Activated CD4-positive, alpha-beta T cell treated with anti-CD3 and anti-CD28 coated beads, Interleukin-2, amount 10 ng/mL, durations not matched to agents 7 days and 5 days (primary cell): Measurements from ENCODE around the gene PRICKLE1. TPM values are rescaled to one million over a fixed set of nuclear protein-coding genes. Genes with fewer than 3 reads are reported as not detected.
"Not testable (repeated sequence)": the region's sequence is repeated elsewhere in the genome, so short reads cannot be mapped to it uniquely, and the experiment has no call there.

ENCODE experiments used
- CTCF ChIA-PET: fragments of 350-600 bp; sonication (Branson Sonifier 250); formaldehyde crosslinking; loops from one replicate; lab custom pipeline; 2021; ENCODE audit warnings: antibody characterized with exemption; lab: Charles Lee
- POLR2A ChIA-PET: fragments of 350-600 bp; sonication (Branson Sonifier 250); formaldehyde crosslinking; loops from one replicate; lab custom pipeline; 2021; ENCODE audit warnings: antibody characterized with exemption; lab: Charles Lee
- DNase-seq: peaks from one replicate; pipeline ENCODE4 v3.0.0-alpha.2; 2020
- H3K27ac Mint-ChIP-seq: one replicate; pipeline ENCODE4 v1.8.0; 2021; ENCODE audit warnings: mild to moderate bottlenecking, moderate library complexity, mixed read lengths
- H3K27me3 Mint-ChIP-seq: one replicate; pipeline ENCODE4 v1.8.0; 2021; ENCODE audit warnings: mixed read lengths
- H3K36me3 Mint-ChIP-seq: one replicate; pipeline ENCODE4 v1.8.0; 2021; ENCODE audit warnings: low read depth, mixed read lengths
- H3K4me1 Mint-ChIP-seq: one replicate; pipeline ENCODE4 v1.8.0; 2021; ENCODE audit warnings: mixed read lengths
- H3K4me3 Mint-ChIP-seq: one replicate; pipeline ENCODE4 v1.8.0; 2021; ENCODE audit warnings: mild to moderate bottlenecking, moderate library complexity, mixed read lengths
- H3K9me3 Mint-ChIP-seq: one replicate; pipeline ENCODE4 v1.8.0; 2021; ENCODE audit warnings: mixed read lengths
- total RNA-seq, 2 experiments: library from RNA; stranded (reverse); gene quantifications; one replicate each; pipeline ENCODE4 v1.2.3, GENCODE V29; 2021

Gene PRICKLE1
- total RNA-seq, 2 experiments from 2014 or later, result 0.15 TPM

DNA sequence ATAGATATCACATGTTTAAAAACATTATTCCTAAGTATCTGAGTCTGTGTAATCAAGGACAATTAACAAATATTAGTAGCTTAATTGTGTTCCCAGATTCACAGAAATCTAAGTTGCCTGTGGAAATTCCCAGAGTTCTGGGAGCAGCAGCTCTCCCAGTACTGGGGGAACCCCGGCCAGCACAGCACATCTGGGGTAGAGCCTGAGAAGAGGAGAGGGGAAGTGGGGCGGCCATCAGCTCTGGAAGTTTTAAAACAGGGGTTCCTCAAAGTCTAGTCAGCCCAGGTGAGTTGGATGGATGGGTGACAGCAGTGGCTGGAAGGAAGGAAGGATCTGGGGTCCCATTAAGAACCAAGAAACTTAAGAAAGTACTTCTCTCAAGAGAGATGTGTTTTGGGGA, 24.6 kb downstream of the PRICKLE1 start:
- Mint-ChIP-seq H3K9me3 (no peaks in the 10 kb centered on the region), H3K36me3 (no peaks in the 10 kb centered on the region), H3K27ac (no peak overlapping the region), H3K27me3 (peaks cover 8% of the 10 kb centered on the region), H3K4me1 (no peaks in the 10 kb centered on the region), H3K4me3 (no peak overlapping the region)
- ChIA-PET POLR2A (no interaction called here), CTCF (no interaction called here)
- DNase-seq, result no peak

DNA sequence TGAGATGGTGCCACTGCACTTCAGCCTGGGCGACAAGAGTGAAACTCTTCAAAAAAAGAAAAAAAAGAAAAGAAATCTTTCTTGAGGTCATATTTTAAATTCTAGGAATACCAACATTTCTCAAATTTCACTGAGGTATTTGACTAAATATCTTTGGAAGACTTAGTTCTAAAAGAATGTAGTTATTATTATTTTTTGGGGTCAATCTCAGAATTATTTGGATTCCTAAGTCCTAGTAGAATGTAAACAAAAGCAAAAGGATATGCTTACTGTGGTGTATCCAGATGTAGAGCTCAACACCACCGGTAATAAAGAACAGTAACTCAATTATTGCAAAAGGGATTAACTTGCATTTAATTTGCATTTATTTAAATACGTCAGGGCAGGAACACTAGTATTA, 25.0 kb downstream of the PRICKLE1 start:
- POLR2A ChIA-PET, result no interaction called here
- DNase-seq, result no peak
- Mint-ChIP-seq H3K9me3 (no peaks in the 10 kb centered on the region), H3K27me3 (peaks cover 8% of the 10 kb centered on the region), H3K27ac (no peak overlapping the region), H3K4me3 (no peak overlapping the region), H3K36me3 (no peaks in the 10 kb centered on the region), H3K4me1 (no peaks in the 10 kb centered on the region)
- CTCF ChIA-PET, result no interaction called here

DNA sequence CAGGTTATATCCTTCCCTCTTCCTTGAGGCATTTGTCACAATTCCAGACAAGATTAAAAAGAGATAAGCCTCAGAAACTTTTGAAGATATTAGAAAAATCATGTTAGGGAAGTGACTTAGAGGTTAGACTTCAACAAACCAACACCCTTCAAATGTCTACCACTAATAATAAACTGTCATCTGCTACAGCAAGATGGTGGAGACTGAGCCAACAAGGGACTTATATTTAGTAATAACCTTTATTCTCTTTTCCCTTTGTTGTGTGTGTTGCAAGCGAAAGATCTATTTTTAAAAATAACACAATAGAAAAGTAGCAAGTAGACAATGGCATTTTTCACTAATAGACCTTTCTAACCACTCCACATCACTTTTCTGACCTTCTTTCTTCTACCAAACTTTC, 28.6 kb downstream of the PRICKLE1 start:
- ChIA-PET POLR2A (no interaction called here), CTCF (no interaction called here)
- no peak overlapping the region for H3K4me3 Mint-ChIP-seq
- H3K27me3 Mint-ChIP-seq, result peaks cover 8% of the 10 kb centered on the region
- no peaks in the 10 kb centered on the region for H3K9me3 Mint-ChIP-seq
- H3K4me1 Mint-ChIP-seq, result no peaks in the 10 kb centered on the region
- DNase-seq, result no peak
- no peak overlapping the region for H3K27ac Mint-ChIP-seq
- H3K36me3 Mint-ChIP-seq, result no peaks in the 10 kb centered on the region

DNA sequence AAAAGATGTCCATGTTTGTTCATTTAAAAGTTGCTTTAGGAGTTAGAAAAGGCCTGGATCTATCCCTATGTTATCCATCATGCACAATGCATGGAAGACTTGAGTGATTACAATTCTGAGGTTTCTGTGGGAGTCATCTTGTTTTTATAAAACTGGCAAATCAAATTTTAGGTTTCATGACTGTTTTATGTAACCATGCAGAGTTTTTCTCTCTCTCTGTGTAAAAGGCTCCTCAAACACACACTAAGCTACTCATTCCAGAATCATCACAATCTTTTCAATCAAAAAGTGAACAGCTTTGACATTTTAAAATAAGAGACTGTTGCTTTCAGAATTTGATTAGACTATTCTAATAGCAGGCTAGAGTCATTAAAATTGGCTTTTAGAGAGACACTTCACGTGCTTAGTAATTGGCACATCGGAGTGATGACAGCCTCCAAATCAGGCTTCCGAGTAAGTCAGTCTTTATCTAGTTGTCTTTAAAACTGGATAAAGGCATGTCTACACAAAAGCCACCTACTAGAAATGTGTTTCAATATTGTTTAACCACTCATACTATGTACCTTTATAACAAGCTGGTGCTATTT, 31.9 kb downstream of the PRICKLE1 start:
- no peaks in the 10 kb centered on the region for H3K9me3 Mint-ChIP-seq
- H3K27me3 Mint-ChIP-seq, result peaks cover 4% of the 10 kb centered on the region
- H3K27ac Mint-ChIP-seq, result no peak overlapping the region
- ChIA-PET CTCF (no interaction called here), POLR2A (no interaction called here)
- no peaks in the 10 kb centered on the region for H3K4me1 Mint-ChIP-seq
- no peaks in the 10 kb centered on the region for H3K36me3 Mint-ChIP-seq
- H3K4me3 Mint-ChIP-seq, result no peak overlapping the region
- DNase-seq, result no peak

DNA sequence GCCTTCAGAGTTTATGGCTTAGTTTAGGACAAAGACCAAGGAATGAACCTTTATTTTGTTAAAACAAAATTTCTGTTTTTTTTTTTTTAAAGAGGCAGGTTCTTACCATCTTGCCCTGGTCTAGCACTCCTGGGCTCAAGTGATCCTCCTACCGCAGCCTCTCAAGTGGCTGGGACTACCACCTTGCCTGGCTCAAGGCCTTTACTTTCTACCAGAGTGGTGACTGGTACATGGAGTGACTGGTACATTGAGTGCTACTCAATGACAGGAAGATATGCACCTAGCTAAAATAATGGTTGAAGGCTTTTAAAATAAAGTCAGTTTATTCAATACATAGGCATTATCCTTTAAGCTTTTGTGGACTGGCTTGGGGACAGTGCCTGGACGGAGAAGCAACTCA, 32.6 kb downstream of the PRICKLE1 start:
- DNase-seq, result no peak
- Mint-ChIP-seq H3K4me1 (no peaks in the 10 kb centered on the region), H3K9me3 (no peaks in the 10 kb centered on the region), H3K27ac (no peak overlapping the region), H3K4me3 (no peak overlapping the region), H3K27me3 (peaks cover 5% of the 10 kb centered on the region), H3K36me3 (no peaks in the 10 kb centered on the region)
- CTCF ChIA-PET, result no interaction called here
- POLR2A ChIA-PET, result no interaction called here

DNA sequence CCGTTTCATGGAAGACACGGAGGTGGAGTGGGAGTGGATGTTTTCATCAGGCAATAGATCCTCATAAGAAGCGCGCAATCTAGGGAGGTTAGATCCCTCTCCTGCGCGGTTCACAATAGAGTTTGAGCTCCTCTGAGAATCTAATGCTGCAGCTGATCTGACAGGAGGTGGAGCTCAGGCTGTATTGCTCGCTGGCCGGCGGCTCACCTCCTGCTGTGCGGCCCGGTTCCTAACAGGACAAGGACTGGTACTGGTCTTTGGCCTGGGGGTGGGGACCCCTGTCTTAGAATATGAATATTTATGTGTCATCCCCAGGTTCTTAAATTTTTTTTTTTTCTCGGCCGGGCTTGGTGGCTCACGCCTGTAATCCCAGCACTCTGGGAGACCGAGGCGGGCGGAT, 36.7 kb downstream of the PRICKLE1 start:
- ChIA-PET CTCF (no interaction called here), POLR2A (no interaction called here)
- Mint-ChIP-seq H3K4me3 (no peak overlapping the region), H3K9me3 (no peaks in the 10 kb centered on the region), H3K36me3 (no peaks in the 10 kb centered on the region), H3K27ac (no peak overlapping the region), H3K4me1 (no peaks in the 10 kb centered on the region), H3K27me3 (peaks cover 8% of the 10 kb centered on the region)
- no peak for DNase-seq

DNA sequence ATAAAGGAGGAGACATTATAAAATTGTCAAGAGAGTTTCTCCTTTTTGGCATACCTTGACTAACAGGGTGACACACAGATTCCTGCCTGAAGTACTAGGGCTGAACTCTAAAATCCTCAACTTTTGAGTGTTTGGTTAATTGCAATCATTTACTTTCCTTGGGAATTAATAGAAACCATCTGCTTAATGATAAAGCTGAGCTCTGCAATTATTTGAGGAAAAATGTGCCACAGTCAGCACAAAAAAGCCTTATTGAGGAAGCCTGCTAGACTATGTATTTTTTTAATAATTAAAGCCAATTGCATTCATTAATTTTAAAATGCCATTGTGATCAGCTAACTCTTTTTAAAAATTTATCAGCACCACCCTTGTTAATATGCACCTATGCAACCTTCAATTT, 38.7 kb downstream of the PRICKLE1 start:
- Mint-ChIP-seq H3K4me1 (peaks cover 2% of the 10 kb centered on the region), H3K36me3 (no peaks in the 10 kb centered on the region), H3K4me3 (no peak overlapping the region), H3K27me3 (peaks cover 4% of the 10 kb centered on the region), H3K27ac (no peak overlapping the region), H3K9me3 (no peaks in the 10 kb centered on the region)
- no peak for DNase-seq
- ChIA-PET CTCF (no interaction called here), POLR2A (no interaction called here)

- Mint-ChIP-seq H3K27me3 (peaks cover 5% of the 10 kb centered on the region), H3K9me3 (no peaks in the 10 kb centered on the region), H3K36me3 (no peaks in the 10 kb centered on the region), H3K27ac (no peak overlapping the region), H3K4me1 (peaks cover 2% of the 10 kb centered on the region), H3K4me3 (no peak overlapping the region)
- POLR2A ChIA-PET, result no interaction called here
- DNase-seq, result no peak
- CTCF ChIA-PET, result interaction anchor here (0.6 to 0.8 kb wide), 2 partner anchors 13 to 421 kb away, joined by 3 to 4 read pairs; no protein-coding TSS in a partner anchor
Measured at GRCh38 chr12:42546709-42547108, 42.8 kb downstream of the PRICKLE1 start.

GRCh38 chr12:42541965-42542364, 47.6 kb downstream of the PRICKLE1 start:
- POLR2A ChIA-PET, result no interaction called here
- no peak for DNase-seq
- Mint-ChIP-seq H3K4me3 (no peak overlapping the region), H3K36me3 (no peaks in the 10 kb centered on the region), H3K4me1 (peaks cover 2% of the 10 kb centered on the region), H3K9me3 (no peaks in the 10 kb centered on the region), H3K27me3 (peaks cover 2% of the 10 kb centered on the region), H3K27ac (no peak overlapping the region)
- CTCF ChIA-PET, result no interaction called here

DNA sequence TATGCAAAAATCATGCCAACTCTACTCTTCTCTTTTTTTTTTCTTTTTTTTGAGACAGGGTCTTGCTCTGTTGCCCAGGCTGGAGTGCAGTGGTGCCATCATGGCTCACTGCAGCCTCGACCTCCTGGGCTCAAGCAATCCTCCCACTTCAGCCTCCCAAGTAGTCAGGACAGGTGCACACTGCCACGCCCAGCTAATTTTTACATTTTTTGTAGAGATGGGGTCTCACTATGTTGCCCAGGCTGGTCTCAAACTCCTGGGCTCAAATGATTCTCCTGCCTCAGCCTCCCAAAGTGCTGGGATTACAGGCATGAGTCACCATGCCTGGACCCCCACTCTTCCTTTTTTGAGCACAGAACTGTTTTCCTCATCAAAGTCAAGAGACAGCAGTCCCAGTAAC, 48.2 kb downstream of the PRICKLE1 start:
- CTCF ChIA-PET, result interaction anchor here (0.9 kb wide), 1 partner anchor 18 kb away, joined by 7 read pairs; no protein-coding TSS in a partner anchor
- H3K36me3 Mint-ChIP-seq, H3K4me1 Mint-ChIP-seq, H3K27me3 Mint-ChIP-seq, H3K27ac Mint-ChIP-seq, H3K9me3 Mint-ChIP-seq, POLR2A ChIA-PET, DNase-seq, H3K4me3 Mint-ChIP-seq: not testable (repeated sequence)

GRCh38 chr12:42539696-42540095, 49.9 kb downstream of the PRICKLE1 start:
- Mint-ChIP-seq H3K36me3 (no peaks in the 10 kb centered on the region), H3K27ac (no peak overlapping the region), H3K9me3 (no peaks in the 10 kb centered on the region), H3K4me3 (no peak overlapping the region), H3K4me1 (no peaks in the 10 kb centered on the region), H3K27me3 (peaks cover 8% of the 10 kb centered on the region)
- ChIA-PET CTCF (no interaction called here), POLR2A (no interaction called here)
- no peak for DNase-seq

DNA sequence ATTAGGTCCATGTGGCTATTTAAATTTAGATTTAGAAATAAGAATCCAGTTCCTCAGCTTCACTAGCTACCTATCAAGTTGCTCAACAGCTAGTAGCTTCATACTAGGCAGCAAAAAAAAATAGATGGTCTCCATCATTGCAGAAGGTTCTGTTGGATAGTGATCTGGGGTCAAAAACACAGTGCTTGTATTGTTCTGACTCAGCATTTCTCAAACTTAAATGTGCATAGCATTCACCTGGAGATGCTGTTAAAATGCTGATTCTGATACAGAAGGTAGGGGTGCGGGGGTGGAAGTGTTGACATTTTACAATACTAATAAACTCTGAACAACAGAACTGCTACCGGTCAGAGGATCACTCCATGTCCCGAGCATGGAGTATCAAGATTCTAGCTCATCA, 51.3 kb downstream of the PRICKLE1 start:
- Mint-ChIP-seq H3K36me3 (no peaks in the 10 kb centered on the region), H3K4me1 (no peaks in the 10 kb centered on the region), H3K9me3 (no peaks in the 10 kb centered on the region), H3K4me3 (no peak overlapping the region), H3K27ac (no peak overlapping the region), H3K27me3 (peaks cover 12% of the 10 kb centered on the region)
- DNase-seq, result no peak
- ChIA-PET POLR2A (no interaction called here), CTCF (interaction anchor here (0.6 kb wide), 1 partner anchor 998 kb away, joined by 3 read pairs; no protein-coding TSS in a partner anchor)

DNA sequence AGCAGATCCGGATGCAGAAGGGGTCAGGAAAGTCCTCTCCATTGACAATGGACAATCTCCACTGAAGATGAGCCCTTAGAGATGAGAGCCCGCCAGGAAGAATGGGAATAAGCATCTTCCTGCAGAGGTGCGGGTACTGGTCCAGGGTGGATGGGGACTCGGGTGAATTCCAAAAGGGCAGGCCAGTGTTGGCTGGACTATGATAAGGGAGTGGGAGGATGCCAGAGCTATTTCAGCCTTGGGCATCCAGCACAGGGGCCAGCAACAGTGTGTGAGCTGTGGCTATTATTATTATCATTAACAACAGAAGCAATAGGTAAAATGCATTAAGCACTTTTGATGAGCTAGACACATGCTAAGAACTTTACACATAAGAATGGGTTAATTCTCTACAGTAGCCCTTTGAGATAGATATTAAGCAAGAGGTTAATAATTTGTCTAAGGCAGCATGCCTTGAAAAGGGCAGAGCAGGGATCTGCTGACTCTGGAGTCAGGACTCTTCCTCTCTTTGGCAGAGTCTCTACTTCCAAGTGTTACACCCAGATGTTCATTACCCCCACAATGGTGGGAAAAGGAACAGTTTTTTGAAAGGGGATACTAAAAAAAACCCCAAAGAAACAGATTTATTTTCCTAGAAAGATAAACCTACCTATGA, 55.2 kb downstream of the PRICKLE1 start:
- Mint-ChIP-seq H3K4me1 (no peaks in the 10 kb centered on the region), H3K9me3 (no peaks in the 10 kb centered on the region), H3K4me3 (no peak overlapping the region), H3K27me3 (peaks cover 12% of the 10 kb centered on the region), H3K36me3 (no peaks in the 10 kb centered on the region), H3K27ac (no peak overlapping the region)
- ChIA-PET CTCF (interaction anchor here (1.4 kb wide), 1 partner anchor 13 kb away, joined by 3 read pairs; no protein-coding TSS in a partner anchor), POLR2A (no interaction called here)
- no peak for DNase-seq

DNA sequence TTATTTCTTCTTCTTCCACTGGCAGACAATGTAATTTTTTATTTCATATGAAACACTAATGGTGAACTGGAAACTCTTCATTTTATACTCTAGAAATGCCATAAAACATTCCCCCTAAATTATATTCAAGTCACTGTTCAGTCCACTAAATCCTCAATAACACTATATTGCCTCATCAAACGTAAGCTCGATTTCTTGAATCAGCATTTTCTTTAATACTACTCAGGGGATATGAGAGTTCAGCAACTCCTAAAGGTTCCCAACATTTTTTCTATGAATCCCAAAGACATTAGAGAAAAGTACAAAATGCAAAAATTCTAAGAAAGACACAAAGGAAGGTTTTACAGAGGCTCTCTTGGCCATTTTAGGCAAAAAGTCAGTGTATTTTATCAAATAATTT, 59.3 kb downstream of the PRICKLE1 start:
- H3K4me3 Mint-ChIP-seq, result no peak overlapping the region
- H3K4me1 Mint-ChIP-seq, result no peaks in the 10 kb centered on the region
- DNase-seq, result no peak
- ChIA-PET CTCF (no interaction called here), POLR2A (no interaction called here)
- no peaks in the 10 kb centered on the region for H3K9me3 Mint-ChIP-seq
- H3K36me3 Mint-ChIP-seq, result no peaks in the 10 kb centered on the region
- H3K27ac Mint-ChIP-seq, result no peak overlapping the region
- H3K27me3 Mint-ChIP-seq, result peaks cover 6% of the 10 kb centered on the region
